Tibial nerve (tissue), 4 donors: ENCODE data around the gene CMTM5.

Experiments
- EP300 ChIP-seq, 2 donors: sonication (generic); formaldehyde crosslinking; IDR thresholded peaks; one replicate each; pipeline ENCODE4 v1.6.1; 2017; ENCODE audit warnings: antibody characterized with exemption in 2 of 2, mild to moderate bottlenecking in 1 of 2
- POLR2A ChIP-seq, 2 donors: fragments of 450-650 bp; IDR thresholded peaks; one replicate each; pipeline ENCODE4 v1.6.1; 2017; ENCODE audit warnings: antibody characterized with exemption in 2 of 2, mild to moderate bottlenecking in 2 of 2, moderate library complexity in 2 of 2
- TF ChIP-seq, protein P1 (sequence below), 5 experiments: fragments of 200-600 bp in 3 of 5; fragments of 450-650 bp in 2 of 5; sonication (generic) in 3 of 5; IDR thresholded peaks; one replicate each; pipeline ENCODE4 v1.5.1; 2016 to 2019; ENCODE audit warnings: antibody characterized with exemption in 5 of 5, mild to moderate bottlenecking in 3 of 5, moderate library complexity in 2 of 5

DNA sequence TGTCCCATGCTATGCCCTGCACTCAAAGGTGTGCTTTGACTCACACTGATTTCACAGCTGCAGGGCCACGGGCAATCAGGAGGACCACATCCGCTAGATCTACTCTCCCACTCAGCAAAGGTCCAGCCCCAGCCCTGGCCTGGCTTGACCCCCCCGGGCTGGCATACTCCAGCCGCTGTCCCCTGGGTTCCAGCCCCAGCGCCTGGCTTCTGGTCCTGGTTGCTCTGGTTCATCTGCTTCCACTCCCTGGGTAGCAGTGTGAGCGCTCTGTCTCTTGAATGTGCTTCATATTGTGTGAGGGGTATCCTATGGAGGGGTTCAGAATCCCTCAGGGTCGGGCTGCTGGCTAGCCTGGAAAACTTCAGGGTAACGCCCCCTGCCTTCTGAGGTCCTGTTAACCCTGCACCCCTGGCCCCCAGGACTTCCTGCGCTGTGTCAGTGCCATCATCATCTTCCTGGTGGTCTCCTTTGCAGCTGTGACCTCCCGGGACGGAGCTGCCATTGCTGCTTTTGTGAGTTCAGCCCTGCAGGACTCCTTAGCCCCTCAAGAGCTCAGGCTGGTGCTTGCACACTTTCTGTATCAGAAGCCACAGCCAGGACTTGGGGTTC lies 1.9 kb downstream of the CMTM5 start:
- TF ChIP-seq, protein P1, sequence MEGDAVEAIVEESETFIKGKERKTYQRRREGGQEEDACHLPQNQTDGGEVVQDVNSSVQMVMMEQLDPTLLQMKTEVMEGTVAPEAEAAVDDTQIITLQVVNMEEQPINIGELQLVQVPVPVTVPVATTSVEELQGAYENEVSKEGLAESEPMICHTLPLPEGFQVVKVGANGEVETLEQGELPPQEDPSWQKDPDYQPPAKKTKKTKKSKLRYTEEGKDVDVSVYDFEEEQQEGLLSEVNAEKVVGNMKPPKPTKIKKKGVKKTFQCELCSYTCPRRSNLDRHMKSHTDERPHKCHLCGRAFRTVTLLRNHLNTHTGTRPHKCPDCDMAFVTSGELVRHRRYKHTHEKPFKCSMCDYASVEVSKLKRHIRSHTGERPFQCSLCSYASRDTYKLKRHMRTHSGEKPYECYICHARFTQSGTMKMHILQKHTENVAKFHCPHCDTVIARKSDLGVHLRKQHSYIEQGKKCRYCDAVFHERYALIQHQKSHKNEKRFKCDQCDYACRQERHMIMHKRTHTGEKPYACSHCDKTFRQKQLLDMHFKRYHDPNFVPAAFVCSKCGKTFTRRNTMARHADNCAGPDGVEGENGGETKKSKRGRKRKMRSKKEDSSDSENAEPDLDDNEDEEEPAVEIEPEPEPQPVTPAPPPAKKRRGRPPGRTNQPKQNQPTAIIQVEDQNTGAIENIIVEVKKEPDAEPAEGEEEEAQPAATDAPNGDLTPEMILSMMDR (IDR thresholded peaks at IDR 0.05): no peak
- TF ChIP-seq EP300 (IDR thresholded peaks at IDR 0.05): no peak
- no peak for TF ChIP-seq POLR2A (IDR thresholded peaks at IDR 0.05)
